Panc1 (cell line): ENCODE data around the gene ZNF678. TPM values are rescaled to one million over a fixed set of nuclear protein-coding genes. Genes with fewer than 3 reads are reported as not detected.

Experiments
- ATAC-seq: fragments of 200-7000 bp; cut with Tn5 transposase; 2 replicates; pipeline ENCODE4 v1.9.1; 2020; ENCODE audit warnings: mild to moderate bottlenecking, moderate library complexity
- BruUV-seq: library from RNA; stranded (reverse); fragments of 400-500 nt; replicated peaks from 2 replicates; lab custom pipeline; 2021; lab: Mats Ljungman, UMichigan
- CTCF ChIA-PET: fragments of 300-600 bp; sonication (Branson Sonifier 250); formaldehyde crosslinking; loops from one replicate; lab custom pipeline; 2022; ENCODE audit warnings: antibody characterized with exemption; lab: Charles Lee
- POLR2A ChIA-PET: fragments of 300-600 bp; sonication (Branson Sonifier 250); formaldehyde crosslinking; loops from one replicate; lab custom pipeline; 2022; ENCODE audit warnings: antibody characterized with exemption; lab: Charles Lee
- DNase-seq: peaks from one replicate; pipeline ENCODE4 v3.0.0-alpha.2; 2010; ENCODE audit warnings: low read depth, low spot score
- H3K27ac ChIP-seq: 2 replicates; pipeline ENCODE4 v1.5.1; 2011; ENCODE audit warnings: mild to moderate bottlenecking, low read length, inconsistent platforms
- H3K27me3 ChIP-seq: fragments of 200-500 bp; sonication (Bioruptor generic); 2 replicates; pipeline ENCODE4 v1.6.0; 2014; ENCODE audit warnings: low read length, inconsistent platforms; ENCODE audit not compliant: control insufficient read depth, insufficient read depth
- H3K36me3 ChIP-seq: fragments of 200-500 bp; sonication (Bioruptor generic); 2 replicates; pipeline ENCODE4 v1.5.1; 2014; ENCODE audit warnings: inconsistent platforms, mild to moderate bottlenecking, low read length, moderate library complexity; ENCODE audit not compliant: control insufficient read depth, insufficient read depth
- H3K4me1 ChIP-seq: 2 replicates; pipeline ENCODE4 v1.5.1; 2011; ENCODE audit warnings: inconsistent platforms, mild to moderate bottlenecking, low read length, moderate library complexity; ENCODE audit not compliant: control insufficient read depth, insufficient read depth
- H3K4me3 ChIP-seq, 2 experiments: 2 replicates each; pipeline ENCODE4 v1.5.1; 2011 to 2012; ENCODE audit warnings: low read depth in 2 of 2, low read length in 2 of 2, mild to moderate bottlenecking in 2 of 2, inconsistent platforms in 1 of 2, moderate library complexity in 1 of 2
- H3K9me3 ChIP-seq: fragments of 200-500 bp; sonication (Bioruptor generic); 2 replicates; pipeline ENCODE4 v1.5.1; 2014; ENCODE audit warnings: low read depth, mild to moderate bottlenecking, inconsistent platforms, low read length, moderate library complexity; ENCODE audit not compliant: control insufficient read depth, insufficient read depth
- CTCF ChIP-seq: fragments of 450-650 bp; IDR thresholded peaks from 2 replicates; pipeline ENCODE4 v1.5.1; 2017; ENCODE audit warnings: mild to moderate bottlenecking
- POLR2AphosphoS5 ChIP-seq: IDR thresholded peaks from 2 replicates; pipeline ENCODE4 v1.6.1; 2012; ENCODE audit warnings: mild to moderate bottlenecking, low read depth, low read length, moderate library complexity
- REST ChIP-seq, 2 experiments: IDR thresholded peaks; 2 replicates each; pipeline ENCODE4 v1.6.1; 2011 to 2012; ENCODE audit warnings: low read depth in 2 of 2, control low read depth in 1 of 2, low read length in 1 of 2, mild to moderate bottlenecking in 1 of 2, moderate library complexity in 1 of 2; ENCODE audit not compliant: insufficient read depth in 1 of 2
- SIN3A ChIP-seq: IDR thresholded peaks from 2 replicates; pipeline ENCODE4 v1.6.1; 2012; ENCODE audit warnings: low read depth, mild to moderate bottlenecking, low read length, moderate library complexity, borderline replicate concordance; ENCODE audit not compliant: insufficient read depth
- TCF7L2 ChIP-seq: IDR thresholded peaks from 2 replicates; pipeline ENCODE4 v1.6.1; 2011; ENCODE audit warnings: mild to moderate bottlenecking, low read depth, low read length, inconsistent platforms
- in situ Hi-C: cut with HindIII; loops from 2 replicates; pipeline ENCODE4 v1.10.0; 2016; ENCODE audit warnings: low sequenced_read_pairs, low pct_unique_long_range_greater_than_20kb
- intact Hi-C: fragments of 100-400 bp; cut with micrococcal nuclease; formaldehyde crosslinking; loops from one replicate; pipeline ENCODE4 v1.10.0; 2022; ENCODE audit not compliant: unreplicated experiment
- total RNA-seq: library from RNA; stranded (reverse); gene quantifications from one replicate; pipeline ENCODE4 v1.2.1, GENCODE V29; 2021; ENCODE audit not compliant: unreplicated experiment

ZNF678 gene
- total RNA-seq, 1 experiment from 2014 or later, result 8.0 TPM

GRCh38 chr1:227560393-227561173 is 2.8 kb upstream of the ZNF678 start:
- no peaks in the 10 kb centered on the region for H3K27me3 ChIP-seq
- no peak overlapping the region for H3K27ac ChIP-seq
- CTCF ChIA-PET, result no interaction called here
- no peak for ATAC-seq
- peaks cover 9% of the 10 kb centered on the region; the same call in 1 of the 2 replicates for H3K9me3 ChIP-seq
- POLR2A ChIA-PET, result no interaction called here
- peaks cover 6% of the 10 kb centered on the region; the same call in 1 of the 2 replicates for H3K4me1 ChIP-seq
- intact Hi-C loops (no loop called here), in situ Hi-C loops (no loop called here)
- H3K4me3 ChIP-seq, result no peak overlapping the region
- peaks cover 3% of the 10 kb centered on the region; the same call in 1 of the 2 replicates for H3K36me3 ChIP-seq
- TF ChIP-seq SIN3A (no peak), REST (IDR thresholded peaks at IDR 0.05; ENCODE audit: insufficient read depth in 1 of 2, low read depth in 2 of 2, low read length in 1 of 2) (no peak), CTCF (no peak), TCF7L2 (no peak), POLR2AphosphoS5 (no peak)
- no TSS peak for BruUV-seq
- DNase-seq, result no peak

GRCh38 chr1:227561241-227561907 is 2.0 kb upstream of the ZNF678 start:
- no peak for DNase-seq

More at GRCh38 chr1:227561241-227561907, 2.0 kb upstream of the ZNF678 start:
- peaks cover 6% of the 10 kb centered on the region; the same call in 1 of the 2 replicates for H3K4me1 ChIP-seq
- peaks cover 3% of the 10 kb centered on the region; the same call in 1 of the 2 replicates for H3K36me3 ChIP-seq
- intact Hi-C loops (no loop called here), in situ Hi-C loops (no loop called here)
- BruUV-seq, result no TSS peak
- TF ChIP-seq SIN3A (no peak), TCF7L2 (no peak), CTCF (no peak), POLR2AphosphoS5 (no peak), REST (IDR thresholded peaks at IDR 0.05; ENCODE audit: insufficient read depth in 1 of 2, low read depth in 2 of 2, low read length in 1 of 2) (no peak)
- H3K27ac ChIP-seq, result no peak overlapping the region
- H3K4me3 ChIP-seq, result no peak overlapping the region
- ChIA-PET POLR2A (no interaction called here), CTCF (no interaction called here)
- no peak for ATAC-seq
- H3K9me3 ChIP-seq, result peaks cover 9% of the 10 kb centered on the region; the same call in 1 of the 2 replicates
- H3K27me3 ChIP-seq, result no peaks in the 10 kb centered on the region
